NCI-H1436 (cell line): Measurements from ENCODE around the gene LTBP2.

ENCODE experiments used
- DNase-seq: peaks from one replicate; lab custom pipeline; 2025; lab: John Stamatoyannopoulos, UW

The LTBP2 gene

DNA sequence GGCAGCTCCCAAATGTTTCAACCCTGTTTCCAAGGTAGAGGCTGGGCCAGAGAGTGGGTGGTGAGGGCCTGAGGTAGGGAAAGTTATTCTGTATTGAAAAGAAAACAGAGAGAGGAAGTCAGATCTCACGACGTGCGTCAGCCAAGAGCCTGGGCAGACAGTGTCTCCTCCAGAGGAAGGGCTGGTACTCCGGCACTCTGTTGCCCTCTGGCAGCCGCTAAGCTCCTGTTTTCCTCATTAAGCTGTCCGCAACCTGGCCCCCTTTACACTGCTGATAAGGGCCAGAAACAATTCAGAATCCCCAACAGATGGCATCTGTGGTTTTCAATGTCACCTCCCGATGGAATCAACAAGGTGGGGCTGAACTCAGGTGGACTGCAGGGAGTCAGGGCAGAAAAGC is 26.0 kb upstream of the LTBP2 start:
- DNase-seq, result no peak

DNA sequence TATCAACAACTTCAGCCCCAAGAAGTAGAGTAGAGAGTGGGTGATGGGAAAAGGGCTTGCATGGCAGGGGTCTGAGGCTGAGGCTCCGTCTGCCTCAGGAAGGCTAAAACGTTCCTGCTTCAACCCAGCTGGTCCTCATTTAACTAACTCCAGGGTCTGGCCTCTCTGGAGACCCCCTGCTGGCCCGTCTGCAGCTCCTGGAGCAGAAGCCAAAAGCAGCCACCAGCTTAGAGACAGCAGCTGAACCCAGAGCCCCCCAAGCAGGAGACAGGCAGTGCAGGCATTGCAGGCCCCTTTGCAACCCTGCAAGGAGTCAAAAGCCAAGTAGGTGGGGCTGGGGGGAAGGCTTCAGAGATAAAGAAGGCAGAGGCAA is 25.1 kb upstream of the LTBP2 start:
- no peak for DNase-seq

DNA sequence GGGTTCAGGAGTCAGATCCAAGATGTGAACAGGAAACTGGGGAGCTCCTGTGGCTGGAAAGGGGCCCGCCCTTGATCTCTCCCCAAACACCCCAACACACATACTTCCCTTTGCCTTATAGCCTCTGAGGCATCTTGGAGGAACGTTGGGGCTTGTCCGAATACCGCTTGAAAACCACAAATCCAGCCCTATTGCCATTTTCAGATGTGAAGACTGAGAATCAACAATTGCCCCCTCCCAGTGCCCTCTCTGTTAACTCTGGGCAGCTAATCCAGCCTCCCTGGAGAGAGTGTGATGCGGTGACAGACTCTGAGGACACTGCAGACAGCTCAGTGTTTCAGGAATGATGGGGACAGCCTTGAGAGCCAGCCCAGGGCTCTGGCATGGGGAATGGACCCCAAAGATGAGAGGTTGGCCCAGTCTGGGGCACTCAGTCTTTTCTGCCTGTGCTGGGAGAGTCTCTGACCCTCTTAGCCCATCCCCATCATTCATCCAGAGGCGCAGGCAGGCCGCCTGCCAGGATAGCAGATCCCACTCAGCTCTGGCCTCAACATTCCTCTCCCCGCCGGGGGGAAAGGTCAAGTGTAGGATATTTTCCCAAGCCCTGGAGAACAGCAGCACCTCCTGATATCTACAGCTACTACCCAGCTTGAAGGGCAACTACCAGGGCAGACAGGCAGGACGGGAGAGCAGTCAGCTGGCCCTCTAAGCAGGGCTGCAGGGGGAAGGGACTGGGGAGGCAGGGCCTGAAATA is 24.6 kb upstream of the LTBP2 start:
- DNase-seq, result no peak

DNA sequence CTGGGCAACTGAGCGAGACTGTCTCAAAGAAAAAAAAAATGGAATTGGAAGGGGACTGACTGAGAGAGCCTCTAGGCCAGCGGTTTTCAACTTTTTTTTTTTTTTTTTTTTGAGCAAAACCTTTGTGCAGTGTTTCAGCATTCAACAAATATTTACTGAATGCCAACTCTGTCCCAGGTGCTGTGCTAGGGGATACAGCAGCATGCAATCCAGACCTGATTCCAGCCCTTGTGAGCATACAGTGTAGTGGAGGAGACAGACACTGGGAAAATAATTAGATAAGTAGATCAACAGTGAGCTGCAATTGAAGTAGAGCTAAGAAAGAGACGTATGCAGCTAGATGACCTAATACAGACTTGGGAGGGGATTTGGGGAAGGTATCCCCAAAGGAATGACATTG is 23.8 kb upstream of the LTBP2 start:
- DNase-seq, result no peak

DNA sequence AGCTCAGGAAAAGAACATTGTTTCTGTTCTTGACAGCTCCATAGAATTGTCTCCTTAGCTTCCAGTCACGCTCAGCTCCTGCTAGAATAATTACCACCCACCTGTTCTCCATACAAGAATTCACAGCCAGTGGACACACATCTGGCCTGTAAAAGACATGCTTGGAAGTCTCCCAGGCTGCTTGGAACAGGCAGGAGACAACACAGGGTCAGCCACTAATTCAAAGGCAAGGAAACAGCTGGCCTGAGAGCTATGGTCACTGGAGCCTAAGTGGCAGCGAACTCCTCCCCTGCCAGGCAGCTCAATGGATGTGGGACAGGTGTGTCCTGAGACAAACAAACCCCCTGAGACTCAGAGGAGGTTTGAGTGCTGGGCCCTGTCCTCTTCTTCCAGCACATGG is 22.9 kb upstream of the LTBP2 start:
- no peak for DNase-seq

DNA sequence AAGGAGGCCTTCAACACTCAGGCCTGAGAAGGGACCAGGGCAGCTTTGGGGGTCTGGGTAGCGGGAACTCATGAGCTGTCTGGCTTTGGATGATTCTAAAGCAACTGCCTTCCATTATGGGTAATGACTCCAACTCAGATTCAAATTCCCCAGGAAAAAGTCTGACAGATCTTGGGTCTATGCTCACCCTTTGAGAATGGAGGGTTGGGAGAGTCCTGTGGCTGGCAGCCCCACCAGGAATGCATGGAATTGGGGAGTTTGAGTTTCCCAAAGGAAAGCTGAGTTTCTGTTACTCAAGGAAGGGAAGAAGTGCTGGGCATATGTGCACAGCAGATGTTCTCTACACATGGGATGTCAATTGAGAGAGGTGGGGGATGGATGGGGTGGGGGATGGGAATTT is 22.4 kb upstream of the LTBP2 start:
- DNase-seq, result no peak

DNA sequence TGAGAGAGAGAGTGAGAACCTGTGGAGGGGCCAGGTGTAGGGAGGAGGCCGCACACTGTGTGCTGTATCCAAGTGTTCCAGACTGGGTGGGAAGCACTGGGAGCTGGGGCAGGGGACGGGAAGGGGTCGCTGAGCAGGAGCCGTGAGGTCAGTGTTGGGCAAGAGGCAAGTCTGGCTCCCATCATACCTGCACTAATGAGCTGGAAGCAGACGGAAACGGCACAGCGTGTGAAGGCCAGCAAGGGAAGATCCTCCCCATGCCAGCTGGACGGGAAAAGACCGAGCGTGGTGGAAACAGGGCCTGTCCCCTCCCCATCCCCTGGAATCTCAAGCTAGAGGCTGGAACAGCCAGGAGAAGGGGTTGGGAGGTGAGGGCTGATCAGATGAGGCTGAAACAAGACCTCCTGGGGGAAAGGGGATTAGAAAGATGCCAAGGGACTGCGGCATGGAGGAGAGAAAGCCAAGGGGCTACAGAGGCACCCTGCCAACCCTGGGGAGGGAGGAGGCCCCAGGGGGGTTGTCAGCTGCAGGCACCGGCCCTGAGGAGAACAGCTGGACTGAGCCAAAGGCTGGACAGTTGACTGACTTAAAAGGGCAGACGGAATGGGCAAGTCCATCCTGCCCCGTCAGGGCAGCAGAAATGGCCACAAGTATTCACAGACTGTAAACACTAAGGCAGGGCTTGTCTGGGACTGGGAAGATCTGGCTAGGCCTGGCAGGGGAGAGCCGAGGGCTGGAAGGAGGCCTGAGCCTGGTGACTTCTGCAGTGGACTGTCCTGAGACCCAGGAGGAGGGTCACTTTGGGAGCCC is 19.0 kb upstream of the LTBP2 start:
- DNase-seq, result no peak

DNA sequence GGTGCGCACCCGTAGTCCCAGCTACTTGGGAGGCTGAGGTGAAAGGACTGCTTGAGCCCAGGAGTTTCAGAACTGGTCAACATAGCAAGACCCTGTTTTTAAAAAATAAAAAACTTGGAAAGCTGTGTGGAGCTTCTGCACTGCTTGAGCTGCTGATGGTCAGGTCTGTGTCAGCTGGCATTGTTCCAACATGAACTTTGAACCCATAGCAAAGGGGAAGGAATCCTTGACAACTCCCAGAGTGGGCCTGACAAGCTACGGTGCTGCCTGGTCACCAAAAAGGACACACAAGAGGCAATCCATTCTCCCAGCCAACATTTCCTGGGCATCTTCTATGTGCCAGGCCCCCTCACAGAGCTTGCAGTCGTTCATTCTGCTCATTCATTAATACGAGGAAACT is 16.4 kb upstream of the LTBP2 start:
- DNase-seq, result no peak

DNA sequence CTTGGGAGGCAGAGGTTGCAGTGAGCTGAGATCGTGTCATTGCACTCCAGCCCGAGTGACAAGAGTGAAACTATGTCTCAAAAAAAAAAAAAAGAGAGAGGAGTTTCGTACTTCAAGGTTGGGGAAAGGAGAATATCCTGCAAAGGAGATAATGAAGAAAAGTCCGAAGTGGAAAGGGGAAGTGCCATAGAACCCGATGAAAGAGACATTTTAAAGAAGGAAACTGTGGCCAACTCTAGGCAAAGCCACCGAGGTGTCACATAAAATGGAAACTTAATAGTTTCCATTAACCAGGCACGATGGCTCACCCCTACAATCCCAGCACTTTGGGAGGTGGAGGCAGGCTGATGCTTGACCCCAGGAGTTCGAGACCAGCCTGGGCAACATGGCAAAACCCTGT is 15.0 kb upstream of the LTBP2 start:
- no peak for DNase-seq

DNA sequence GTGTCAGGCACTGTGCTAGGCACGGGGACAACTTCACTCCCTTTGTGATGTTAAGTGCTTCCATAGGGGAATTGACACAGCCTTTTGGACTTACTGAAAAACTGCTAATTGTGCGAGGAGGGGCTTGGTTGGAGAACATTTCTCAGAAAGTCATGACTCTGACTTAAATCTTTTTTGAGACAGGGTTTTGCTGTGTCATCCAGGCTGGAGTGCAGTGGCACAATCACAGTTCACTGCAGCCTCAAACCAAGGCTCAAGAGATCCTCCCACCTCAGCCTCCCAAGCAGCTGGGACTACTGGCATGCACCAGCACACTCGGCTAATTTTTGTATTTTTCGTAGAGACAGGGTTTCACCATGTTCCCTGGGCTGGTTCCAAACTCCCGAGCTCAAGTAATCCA is 10.2 kb upstream of the LTBP2 start:
- DNase-seq, result no peak

DNA sequence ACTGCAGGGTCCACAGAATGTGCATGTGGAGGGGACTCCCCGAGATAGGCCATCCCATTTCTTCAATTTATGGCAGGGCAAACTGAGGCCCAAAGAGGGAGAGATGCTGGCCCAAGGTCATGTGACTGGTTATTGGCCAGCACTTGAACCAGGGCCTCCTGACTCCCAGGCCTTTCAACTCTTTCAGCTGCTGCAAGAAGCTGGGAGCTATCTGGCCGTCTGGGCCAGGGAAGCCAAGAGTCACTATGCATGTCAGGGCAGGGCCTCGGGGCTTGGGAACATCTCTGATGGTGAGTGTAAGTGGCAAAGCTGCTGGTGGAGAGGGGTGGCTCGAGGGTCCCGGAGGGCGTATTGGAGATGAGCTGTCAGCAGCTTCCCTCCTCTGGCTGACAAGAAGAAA is 9.5 kb upstream of the LTBP2 start:
- DNase-seq, result no peak

DNA sequence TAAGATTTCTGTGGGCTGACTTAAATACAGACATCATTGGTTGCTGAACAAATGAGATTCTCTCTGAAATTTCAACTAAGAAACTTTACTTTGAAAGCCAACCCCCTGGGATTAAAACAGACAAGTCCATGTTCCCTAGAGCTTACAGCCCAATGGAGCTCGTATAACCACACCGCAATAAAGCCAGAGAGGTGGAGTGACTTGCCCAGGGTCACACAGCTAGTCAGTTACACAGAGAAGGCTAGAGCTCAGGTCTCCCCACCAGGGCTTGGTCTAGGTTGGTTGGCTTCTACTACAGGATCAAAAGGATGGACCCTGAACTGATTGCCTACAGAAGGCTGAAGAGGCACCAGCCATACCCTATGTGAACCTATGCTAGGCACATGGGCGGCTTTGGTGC is 8.9 kb upstream of the LTBP2 start:
- no peak for DNase-seq

DNA sequence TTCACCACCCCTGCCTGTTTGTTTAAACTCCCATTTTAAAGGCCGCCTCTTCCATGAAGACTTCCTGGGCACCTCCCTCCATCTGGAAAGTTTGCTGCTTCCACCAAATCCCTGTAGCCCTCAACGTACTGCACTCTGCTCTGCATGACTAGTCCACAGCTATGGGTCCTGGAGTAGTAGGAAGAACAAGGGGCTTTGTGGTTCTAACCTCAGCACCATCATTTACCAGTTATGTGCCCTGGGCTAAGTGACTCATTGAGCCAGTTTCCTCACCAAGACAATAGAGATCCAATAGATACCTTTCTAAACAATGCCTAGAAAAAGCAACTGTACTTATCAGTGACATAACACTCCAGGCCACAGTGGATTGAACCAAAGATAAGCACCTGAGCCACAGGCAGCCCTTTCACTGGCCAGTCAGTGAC is 8.5 kb upstream of the LTBP2 start:
- DNase-seq, result no peak

DNA sequence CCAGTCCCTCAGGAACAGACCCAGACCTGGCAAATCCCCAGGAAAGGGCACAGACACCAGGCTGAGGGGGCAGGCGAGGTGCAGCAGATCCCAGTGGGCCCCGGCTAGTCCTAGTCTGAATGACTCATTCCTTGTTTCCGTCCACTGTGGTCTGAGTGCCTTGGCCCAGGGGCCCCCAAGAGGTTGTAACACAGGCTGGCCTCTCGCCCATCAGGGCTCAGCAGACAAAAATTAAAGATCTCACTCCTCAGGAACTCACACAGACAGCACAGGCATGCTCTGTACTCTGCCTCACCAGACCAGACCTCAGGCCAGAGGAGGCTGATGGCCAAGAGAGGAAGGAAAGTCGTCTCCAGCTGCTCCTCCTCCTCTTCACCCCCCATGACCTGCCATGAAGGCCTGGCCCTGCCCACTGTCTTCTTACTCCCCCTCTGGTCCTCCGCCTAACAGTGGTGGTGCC is 7.7 kb upstream of the LTBP2 start:
- no peak for DNase-seq

DNA sequence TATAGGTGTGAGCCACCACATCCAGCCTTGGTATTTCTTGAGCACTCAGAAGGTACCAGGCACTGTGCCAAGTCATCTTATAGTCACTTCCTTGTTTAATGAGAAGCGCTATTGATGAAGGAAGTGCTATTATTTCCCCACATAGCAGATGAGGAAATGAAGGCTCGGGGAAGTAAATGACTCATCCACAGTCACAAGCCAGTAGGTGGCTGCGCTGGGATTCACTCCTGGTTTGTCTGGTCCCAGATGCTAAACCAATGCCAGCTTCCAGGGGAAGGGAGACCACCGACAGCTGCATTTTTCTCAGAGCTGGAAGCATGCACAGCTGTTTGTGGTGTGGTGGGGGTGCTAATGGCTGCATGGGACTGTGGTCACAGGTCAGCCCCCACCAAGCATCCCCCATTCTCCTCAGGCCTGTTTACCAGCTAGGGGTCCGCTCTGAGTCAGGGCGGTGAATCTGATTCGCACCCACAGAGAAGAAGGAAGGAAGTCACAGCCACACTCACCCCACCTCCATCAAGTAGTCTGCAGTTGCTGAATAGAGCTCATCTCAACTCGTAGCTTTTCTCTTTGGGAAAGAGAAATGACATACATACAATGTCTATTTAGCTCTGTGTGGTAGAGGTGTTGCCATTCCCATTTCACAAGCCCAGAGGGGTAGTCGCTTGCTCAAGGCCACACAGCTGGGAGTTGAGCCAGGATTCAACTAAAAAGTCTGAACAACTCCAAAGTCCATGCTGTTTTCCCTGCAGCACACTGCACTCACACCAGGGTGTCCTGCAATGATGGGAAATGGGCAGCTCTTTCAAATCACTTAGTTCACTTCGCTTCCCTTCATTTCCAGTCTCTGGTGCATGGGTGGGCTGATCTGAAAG is 6.3 kb upstream of the LTBP2 start:
- no peak for DNase-seq

DNA sequence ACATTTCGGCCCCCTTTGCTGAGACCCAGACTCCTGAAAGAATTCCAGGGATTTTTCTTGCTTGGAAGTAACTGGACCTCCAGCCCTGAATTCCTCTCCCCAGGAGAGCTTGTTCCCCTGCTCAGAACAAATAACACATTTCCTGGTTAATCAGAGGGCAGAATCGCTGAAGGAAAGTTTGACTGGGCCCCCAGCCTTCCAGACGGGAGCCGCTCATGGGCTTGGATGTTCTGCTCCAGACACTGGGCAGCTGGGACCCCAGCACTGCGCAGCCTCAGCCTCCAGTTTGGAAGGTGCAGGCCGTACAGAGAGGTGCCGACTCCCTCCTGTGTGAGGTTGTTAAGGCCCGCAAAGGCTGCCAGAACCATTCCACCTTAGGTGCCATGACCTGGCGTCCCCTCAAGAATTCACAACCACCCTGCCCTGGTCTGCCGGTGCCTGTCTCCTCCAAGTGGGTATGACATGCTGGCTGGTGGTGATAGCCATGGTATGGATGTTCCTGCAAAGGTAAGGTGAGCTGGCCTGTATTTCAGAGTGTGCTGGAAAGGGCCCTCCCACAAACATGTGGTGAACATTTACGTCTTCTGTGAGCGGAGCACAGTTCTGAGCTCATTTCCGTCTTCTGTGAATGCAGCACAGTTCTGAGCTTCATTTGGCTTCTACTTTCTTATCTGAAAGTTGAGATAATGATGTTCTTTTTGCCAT is 5.1 kb upstream of the LTBP2 start:
- DNase-seq, result no peak

DNA sequence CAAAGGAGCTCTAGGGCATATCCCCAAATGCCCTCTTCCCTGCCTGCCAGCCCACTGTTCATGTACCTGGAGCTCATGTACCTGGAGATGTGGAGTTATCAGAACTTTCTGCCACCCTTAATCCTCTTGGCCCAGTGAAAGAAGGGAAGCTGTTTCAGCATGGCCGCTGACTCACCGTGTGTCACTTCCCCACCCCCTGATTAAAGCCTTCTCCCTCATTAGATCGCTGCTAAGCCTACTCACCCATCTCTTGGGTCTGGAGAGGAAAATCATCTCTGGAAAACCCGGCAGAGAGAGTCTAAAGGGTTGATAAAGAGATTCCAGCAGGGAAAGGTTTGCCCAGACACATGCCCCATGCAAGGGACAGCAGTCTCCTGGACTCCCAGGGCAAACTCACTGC is 4.5 kb upstream of the LTBP2 start:
- DNase-seq, result no peak

DNA sequence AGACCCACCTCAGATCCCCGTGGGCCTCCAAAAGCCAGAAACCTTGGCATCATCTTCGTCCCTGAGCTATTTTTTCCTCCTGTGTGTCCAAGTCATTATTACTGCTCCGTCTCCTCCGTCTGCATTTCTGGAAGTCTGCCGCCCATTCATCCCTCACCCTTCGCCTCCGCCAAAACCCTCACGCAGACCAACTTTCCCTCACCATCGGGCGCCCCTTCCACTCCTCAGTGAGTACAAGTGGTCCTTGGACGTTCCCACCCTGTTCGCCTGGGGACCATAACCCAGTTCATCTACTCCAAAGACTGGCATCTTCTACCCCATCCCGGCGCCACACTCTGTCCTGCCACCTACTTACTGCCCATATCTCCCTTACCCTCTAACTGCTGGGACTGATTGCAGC is 3.7 kb upstream of the LTBP2 start:
- DNase-seq, result no peak

DNA sequence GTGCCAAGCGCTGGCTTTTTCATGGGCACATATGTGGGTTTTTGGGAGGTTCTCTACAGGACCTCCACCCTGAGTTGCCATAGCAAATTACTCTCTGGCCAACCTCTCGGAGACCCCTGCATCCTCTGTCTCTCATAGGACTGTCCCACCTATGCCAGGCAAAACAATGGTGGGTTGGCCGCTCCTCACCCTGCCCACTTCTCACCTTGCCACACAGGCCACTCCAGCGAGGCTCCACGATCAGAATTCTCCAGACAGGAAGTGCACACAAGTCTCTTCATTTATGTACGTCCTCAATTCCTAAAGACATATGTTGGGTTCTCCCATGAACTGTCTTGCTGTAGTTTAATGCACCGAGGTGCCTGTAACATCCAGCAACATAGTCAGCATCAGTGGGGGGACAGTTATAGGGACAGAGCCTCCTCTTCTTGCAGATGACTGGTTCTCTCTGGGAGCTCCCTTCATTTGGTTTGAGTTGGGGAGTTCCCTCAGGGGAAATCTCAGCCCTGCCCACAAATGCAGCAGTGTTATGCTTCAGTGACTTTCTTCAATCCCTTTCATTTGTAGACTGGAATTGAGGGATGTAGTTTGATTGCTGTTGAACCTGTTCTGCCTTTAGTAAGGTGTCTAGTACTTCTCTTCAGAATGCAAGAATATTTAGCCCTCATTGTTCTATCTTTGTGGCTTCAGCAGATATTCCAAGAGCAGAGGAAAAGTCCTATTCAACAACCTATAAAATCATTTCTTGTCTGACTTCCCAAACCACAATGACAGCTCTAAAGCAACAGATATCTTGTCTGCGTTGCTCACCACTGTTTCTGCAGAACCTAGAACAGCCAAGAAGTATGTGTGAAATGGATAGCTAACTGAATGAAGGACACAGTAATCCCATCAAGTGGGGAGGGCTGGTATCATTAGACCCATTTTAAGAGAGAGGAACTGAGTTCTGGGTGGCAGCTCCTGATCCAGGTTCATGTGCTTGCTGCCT is 2.8 kb upstream of the LTBP2 start:
- DNase-seq, result no peak

DNA sequence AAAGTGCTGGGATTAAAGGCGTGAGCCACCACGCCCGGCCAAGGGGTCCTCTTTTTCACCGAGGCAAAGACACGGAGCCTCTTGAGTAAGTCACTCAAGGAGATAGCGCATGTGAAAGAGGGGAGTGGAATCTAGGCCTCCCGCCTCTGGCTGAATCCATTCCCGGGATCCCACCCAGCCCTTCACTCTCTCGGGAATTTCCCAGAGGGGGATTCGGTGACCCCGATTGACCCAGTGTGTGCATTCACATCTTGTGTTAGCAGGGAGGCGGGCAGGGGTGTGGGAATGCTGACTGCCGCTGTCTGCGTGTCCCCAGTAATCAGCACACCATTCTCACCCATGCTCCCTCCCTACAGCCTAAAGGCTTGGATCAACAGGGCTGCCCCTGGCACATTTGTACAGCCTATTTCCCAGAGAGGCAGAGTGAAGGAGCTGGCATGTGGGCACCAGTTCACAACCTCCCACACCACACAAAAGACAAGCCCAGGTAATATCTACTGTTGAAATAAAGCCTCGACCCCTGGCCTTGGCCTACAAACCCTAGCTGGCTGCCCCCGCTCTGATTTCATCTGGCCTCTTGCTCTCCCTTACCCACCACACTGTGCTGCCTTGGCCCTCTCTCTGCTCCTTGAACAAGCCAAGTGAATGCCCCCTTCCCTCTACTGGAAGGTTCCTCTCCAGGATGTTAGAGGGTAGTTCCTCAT is 1.3 kb upstream of the LTBP2 start:
- no peak for DNase-seq
